Activated naive CD8-positive, alpha-beta T cell treated with anti-CD3 and anti-CD28 coated beads, Interleukin-2, amount 50 U/mL, for 24 hours (primary cell): ENCODE results near the gene STPG4.

ENCODE experiments used
- ATAC-seq: fragments of 150-1000 bp; cut with Tn5 transposase; one replicate; pipeline ENCODE4 v1.10.0; 2021
- DNase-seq: peaks from one replicate; pipeline ENCODE4 v3.0.0; 2021
- H3K27ac Mint-ChIP-seq: one replicate; pipeline ENCODE4 v1.8.0; 2021; ENCODE audit warnings: mild to moderate bottlenecking, mixed read lengths
- H3K27me3 Mint-ChIP-seq: one replicate; pipeline ENCODE4 v1.8.0; 2021; ENCODE audit warnings: mixed read lengths
- H3K36me3 Mint-ChIP-seq: one replicate; pipeline ENCODE4 v1.8.0; 2021; ENCODE audit warnings: low read depth, mixed read lengths
- H3K4me1 Mint-ChIP-seq: one replicate; pipeline ENCODE4 v1.8.0; 2021; ENCODE audit warnings: mixed read lengths
- H3K4me3 Mint-ChIP-seq: one replicate; pipeline ENCODE4 v1.8.0; 2021; ENCODE audit warnings: mild to moderate bottlenecking, moderate library complexity, mixed read lengths
- H3K9me3 Mint-ChIP-seq: one replicate; pipeline ENCODE4 v1.8.0; 2021; ENCODE audit warnings: mixed read lengths

The STPG4 gene

DNA sequence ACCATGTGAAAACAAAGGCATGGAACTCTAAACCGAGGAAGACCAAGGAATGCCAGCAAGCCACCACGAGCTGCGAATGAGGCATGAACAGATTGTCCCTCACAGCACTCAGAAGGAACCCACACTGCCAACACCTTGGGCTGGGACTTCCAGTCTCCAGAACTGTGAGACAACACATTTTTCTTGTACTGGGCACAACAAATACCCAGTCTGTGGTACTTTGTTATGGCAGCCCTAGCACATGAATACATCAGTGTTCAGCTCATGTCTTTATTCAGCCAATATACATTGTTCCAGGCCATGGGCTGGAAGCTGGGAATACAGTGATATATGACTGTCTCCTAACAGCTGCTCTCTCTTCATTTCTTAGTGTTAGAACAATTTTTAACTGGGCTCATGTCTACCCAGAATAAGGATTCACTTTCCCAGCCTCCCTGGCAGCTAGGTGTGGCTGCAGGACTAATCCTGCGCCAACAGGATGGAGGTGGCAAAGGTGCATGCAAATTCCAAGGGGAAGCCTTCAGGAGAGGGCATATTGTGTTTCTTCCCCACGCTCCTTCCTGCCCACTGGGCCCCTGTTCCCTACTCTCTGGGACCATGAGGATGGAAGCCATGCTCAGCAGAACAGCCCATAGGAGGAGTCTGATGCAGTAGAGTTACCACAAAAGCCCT, 59.6 kb downstream of the STPG4 start:
- Mint-ChIP-seq H3K27ac (no peak overlapping the region), H3K9me3 (no peaks in the 10 kb centered on the region), H3K27me3 (no peaks in the 10 kb centered on the region), H3K36me3 (no peaks in the 10 kb centered on the region), H3K4me1 (no peaks in the 10 kb centered on the region), H3K4me3 (no peak overlapping the region)
- no peak for ATAC-seq
- DNase-seq: no peak

DNA sequence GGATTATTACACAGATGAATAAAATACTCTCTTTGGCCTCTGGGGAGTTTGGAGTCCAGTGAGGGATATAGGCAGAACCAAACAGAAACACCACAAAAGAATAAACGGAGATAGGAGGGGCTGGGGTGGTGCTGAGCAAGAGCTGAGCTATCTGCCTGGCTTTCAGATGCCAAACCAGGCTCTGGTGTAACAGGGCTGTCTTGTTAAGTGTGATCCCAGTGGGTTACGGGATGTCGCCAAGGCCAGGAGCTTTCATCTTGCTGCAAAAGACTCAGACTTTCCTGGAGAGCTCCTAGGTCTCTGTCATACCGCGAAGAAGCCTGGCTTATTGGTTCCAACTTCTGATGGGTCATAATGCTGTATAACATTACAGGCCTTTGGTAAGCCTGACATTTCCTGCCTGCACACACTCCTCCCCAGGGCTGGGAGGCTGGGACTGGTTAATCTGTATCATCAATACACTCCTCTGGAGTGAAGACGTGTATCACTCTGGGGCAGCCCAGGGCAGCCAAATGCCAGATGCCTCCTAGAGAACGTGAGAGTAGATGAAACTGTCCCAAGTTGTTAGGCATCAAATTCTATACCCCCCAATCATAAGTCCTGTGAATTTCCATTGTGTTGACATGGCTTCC, 60.5 kb downstream of the STPG4 start:
- Mint-ChIP-seq H3K27me3 (no peaks in the 10 kb centered on the region), H3K4me3 (no peak overlapping the region), H3K9me3 (no peaks in the 10 kb centered on the region), H3K27ac (no peak overlapping the region), H3K36me3 (no peaks in the 10 kb centered on the region), H3K4me1 (no peaks in the 10 kb centered on the region)
- DNase-seq (no peak), ATAC-seq (no peak)

DNA sequence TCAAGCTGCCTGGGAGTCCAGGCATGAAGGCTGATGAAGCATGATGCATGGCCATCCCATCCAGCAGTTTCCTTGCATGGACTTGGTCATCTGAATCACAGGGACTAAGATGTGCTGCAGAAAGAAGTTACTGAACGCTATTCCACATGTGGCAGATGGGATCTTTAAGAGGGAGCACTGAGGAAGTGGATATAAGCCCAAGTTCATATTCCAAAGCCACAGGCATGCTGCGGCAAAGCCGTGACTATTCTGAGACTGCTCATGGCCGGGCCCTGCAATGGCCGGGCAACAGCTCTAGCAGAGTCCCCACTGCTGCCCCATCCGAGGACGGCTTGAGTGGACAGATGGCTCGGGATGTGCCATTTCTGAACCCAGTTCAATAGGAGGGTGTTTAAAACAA, 61.5 kb downstream of the STPG4 start:
- no peaks in the 10 kb centered on the region for H3K9me3 Mint-ChIP-seq
- H3K27ac Mint-ChIP-seq: no peak overlapping the region
- ATAC-seq (no peak), DNase-seq (no peak)
- H3K4me3 Mint-ChIP-seq: no peak overlapping the region
- no peaks in the 10 kb centered on the region for H3K36me3 Mint-ChIP-seq
- H3K4me1 Mint-ChIP-seq: no peaks in the 10 kb centered on the region
- H3K27me3 Mint-ChIP-seq: no peaks in the 10 kb centered on the region

DNA sequence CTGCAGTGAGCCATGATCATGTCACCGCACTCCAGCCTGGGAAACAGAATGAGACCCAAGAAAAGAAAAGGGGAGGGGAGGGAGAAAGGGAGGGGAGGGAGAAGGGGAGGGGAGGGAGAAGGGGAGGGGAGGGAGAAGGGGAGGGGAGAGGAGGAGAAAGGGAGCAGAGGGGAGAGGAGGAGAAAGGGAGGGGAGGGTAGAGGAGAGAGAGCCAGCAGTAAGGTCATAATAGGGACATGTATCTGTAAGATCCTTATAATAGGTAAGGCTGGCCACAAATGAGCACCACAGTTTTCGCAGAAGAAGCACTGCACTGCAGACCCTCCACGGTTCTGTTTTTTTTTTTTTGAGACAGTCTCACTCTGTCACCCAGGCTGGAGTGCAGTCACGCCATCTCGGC, 62.6 kb downstream of the STPG4 start:
- DNase-seq (no peak), ATAC-seq (no peak)
- H3K4me3 Mint-ChIP-seq: no peak overlapping the region
- no peak overlapping the region for H3K27ac Mint-ChIP-seq
- no peaks in the 10 kb centered on the region for H3K36me3 Mint-ChIP-seq
- no peaks in the 10 kb centered on the region for H3K4me1 Mint-ChIP-seq
- no peaks in the 10 kb centered on the region for H3K27me3 Mint-ChIP-seq
- H3K9me3 Mint-ChIP-seq: no peaks in the 10 kb centered on the region

DNA sequence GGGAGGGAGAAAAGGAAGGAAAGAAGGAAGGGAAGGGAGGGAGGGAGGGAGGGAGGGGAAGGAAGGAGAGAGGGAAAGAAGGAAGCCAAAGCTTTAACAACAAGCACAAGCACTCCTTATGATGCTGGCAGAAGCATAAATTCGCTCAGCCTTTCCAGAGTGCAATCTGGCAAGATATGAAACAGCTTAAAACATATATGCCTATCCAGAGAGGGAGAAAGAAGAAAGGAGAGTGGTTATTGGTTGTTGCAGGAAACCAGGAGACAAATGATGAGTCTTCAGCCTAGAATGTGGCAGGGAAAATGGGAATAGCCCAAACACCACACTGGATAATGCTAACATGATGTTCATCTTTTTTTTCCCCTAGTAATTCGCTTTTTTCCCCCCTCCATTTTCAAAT, 64.0 kb downstream of the STPG4 start:
- H3K4me3 Mint-ChIP-seq: no peak overlapping the region
- no peaks in the 10 kb centered on the region for H3K9me3 Mint-ChIP-seq
- DNase-seq (no peak), ATAC-seq (no peak)
- H3K36me3 Mint-ChIP-seq: no peaks in the 10 kb centered on the region
- no peaks in the 10 kb centered on the region for H3K27me3 Mint-ChIP-seq
- H3K4me1 Mint-ChIP-seq: peaks cover 5% of the 10 kb centered on the region
- H3K27ac Mint-ChIP-seq: no peak overlapping the region

DNA sequence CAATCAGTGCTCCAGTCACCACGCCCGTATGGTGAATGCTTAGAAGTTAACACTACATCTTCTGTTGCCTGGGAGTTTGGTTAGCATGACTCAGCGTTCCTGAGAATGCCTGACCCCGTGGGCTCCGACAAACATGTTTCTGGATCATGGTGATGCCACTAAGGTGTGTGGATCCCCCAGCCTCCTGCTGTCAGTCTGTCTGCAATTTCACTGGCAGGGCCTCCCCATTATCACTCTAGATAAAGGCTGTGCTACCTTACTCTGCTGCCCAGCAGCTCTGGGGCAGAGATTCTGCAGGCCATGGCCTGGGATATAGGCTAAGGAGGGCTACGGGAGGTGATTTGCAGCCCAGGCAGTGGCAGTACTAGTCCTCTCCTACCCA, 66.0 kb downstream of the STPG4 start:
- H3K27me3 Mint-ChIP-seq: no peaks in the 10 kb centered on the region
- no peak for DNase-seq
- no peaks in the 10 kb centered on the region for H3K36me3 Mint-ChIP-seq
- H3K9me3 Mint-ChIP-seq: no peaks in the 10 kb centered on the region
- H3K4me3 Mint-ChIP-seq: no peak overlapping the region
- ATAC-seq: no peak
- no peak overlapping the region for H3K27ac Mint-ChIP-seq
- peaks cover 10% of the 10 kb centered on the region for H3K4me1 Mint-ChIP-seq

DNA sequence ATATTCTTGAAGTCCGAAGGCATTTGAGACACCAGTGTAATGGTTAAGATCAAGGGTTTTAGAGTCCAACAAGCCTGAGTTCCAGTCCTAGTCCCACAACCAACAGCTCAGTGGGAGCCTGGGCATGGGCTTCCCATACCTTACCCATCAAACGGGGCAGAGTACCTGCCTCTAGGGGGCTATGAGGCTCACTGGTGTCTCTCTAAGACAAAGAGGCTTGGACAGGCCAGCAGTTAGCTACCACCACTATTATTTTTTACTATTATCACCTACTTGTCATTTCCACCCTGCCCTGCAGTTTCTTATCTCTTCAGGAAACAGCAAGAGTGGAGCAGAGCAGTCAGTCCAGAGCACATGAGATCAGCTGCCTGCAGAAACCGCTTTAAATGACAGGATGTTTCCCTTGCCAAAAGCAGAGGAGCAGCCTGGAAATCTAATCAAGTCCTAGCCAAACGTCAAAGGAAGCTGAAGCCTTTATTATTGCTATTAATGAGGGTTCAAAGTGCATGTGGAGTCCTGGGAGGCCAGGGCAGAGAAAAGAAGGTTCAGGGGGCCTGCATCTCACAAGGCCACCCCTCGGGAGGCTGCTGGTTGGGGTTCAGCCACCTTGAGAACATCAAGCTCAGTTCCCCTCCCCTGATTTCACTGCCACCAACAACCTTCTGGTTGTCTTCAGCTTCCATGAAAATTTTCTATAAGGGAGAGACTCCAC, 66.6 kb downstream of the STPG4 start:
- H3K9me3 Mint-ChIP-seq: no peaks in the 10 kb centered on the region
- H3K36me3 Mint-ChIP-seq: no peaks in the 10 kb centered on the region
- ATAC-seq: no peak
- no peak overlapping the region for H3K4me3 Mint-ChIP-seq
- no peak overlapping the region for H3K27ac Mint-ChIP-seq
- H3K4me1 Mint-ChIP-seq: peaks cover 10% of the 10 kb centered on the region
- no peaks in the 10 kb centered on the region for H3K27me3 Mint-ChIP-seq
- DNase-seq: no peak

DNA sequence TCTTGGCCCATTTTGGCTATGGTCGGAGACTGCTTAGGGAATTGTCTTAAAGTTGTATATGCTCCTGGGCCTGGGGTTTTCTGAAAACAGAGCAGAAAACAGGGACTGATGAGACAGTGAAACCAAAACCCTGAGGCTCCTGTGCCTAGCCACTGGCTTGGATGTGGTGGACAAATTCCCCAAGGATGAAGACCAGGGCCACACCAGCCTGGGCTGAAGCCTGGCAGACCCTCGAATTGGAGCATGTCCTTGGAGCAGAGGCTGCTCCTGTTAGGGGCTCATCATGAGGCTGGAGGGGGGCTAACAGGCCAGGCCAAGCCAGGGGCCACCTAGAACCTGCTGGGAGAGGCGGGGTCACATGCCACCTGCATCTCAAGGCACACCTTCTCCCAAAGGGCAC, 68.1 kb downstream of the STPG4 start:
- Mint-ChIP-seq H3K27me3 (no peaks in the 10 kb centered on the region), H3K27ac (no peak overlapping the region), H3K9me3 (no peaks in the 10 kb centered on the region), H3K36me3 (no peaks in the 10 kb centered on the region), H3K4me3 (no peak overlapping the region), H3K4me1 (peaks cover 10% of the 10 kb centered on the region)
- no peak for ATAC-seq
- no peak for DNase-seq

DNA sequence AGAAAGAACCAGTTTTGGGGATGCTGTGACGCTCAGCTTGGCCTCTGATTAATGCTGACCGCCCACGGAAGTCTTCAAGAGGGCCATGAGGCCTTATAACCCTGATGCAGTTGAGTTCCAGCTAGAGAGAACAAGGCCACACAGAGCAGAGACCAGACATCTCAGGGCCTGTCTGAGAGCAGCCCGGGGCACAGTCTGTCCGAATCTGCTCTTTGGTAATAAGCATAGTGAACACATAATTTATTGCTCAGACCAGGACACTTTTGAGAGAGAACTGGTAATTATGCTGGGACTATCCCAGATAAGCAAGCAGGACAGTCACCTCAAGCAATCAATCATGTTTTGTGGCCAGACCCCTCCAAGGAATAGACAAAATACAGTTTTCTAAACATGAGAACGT, 68.5 kb downstream of the STPG4 start:
- peak overlapping the region; percentile 64 for H3K4me3 Mint-ChIP-seq
- H3K27me3 Mint-ChIP-seq: no peaks in the 10 kb centered on the region
- ATAC-seq (no peak), DNase-seq (no peak)
- H3K4me1 Mint-ChIP-seq: peaks cover 10% of the 10 kb centered on the region
- no peaks in the 10 kb centered on the region for H3K9me3 Mint-ChIP-seq
- no peaks in the 10 kb centered on the region for H3K36me3 Mint-ChIP-seq
- no peak overlapping the region for H3K27ac Mint-ChIP-seq

DNA sequence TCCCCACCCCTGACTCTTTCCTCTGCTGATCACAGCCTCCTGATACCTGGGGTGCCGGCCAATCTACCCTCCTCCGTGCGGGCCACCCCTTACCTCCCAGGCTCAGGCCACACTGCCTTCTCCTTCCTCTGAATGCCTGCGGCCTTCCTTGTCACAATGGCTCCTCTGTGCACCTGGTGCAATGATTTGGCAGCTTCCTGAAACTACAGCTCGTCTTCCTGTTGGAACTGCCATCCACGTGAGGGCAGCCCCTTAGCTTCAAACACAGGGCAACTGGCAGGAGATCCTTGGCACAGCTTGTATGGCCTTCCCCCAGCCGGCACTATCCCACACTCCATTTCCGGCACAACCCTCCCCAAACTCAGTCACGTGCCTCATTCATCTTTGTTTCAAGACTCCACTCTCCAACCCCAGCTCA, 69.0 kb downstream of the STPG4 start:
- Mint-ChIP-seq H3K27ac (peak overlapping the region; percentile 38), H3K4me3 (peak overlapping the region; percentile 64)
- no peak for DNase-seq

DNA sequence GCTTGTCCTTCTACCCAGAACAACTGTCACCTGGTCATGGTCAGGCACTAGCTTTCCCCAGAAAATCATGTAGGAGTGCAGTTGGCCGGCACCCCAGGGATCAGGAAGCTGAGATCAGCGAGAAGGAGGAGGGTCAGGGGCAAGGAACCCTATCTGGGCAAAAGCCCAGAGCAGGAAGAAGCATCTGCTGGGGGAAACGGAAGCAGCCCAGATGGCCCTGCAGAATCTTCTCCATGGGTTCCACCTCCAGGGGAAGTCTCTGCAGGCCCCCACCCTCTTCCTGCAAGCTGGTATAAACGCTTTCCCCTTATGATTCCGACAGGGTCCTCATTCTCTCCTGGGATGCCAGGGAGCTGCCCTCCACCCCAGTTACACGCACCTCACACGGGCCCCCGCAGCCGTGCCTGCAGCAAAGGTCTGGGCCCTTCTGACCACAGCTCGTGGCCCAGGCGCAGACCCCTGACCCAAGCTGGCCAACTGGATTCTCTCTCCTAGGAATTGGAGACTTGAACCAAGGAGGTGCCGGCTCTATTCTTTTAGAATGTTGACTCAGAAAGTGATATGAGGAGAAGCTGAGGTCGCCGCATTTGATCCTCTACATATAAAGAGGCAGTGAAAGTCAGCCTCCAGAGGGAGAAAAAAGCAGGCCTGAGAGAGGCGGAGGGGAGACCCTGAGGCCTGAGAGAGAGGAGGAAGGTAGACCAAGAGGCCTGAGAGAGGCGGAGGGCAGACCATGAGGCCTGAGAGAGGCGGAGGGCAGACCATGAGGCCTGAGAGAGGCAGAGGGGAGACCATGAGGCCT, 71.0 kb downstream of the STPG4 start:
- Mint-ChIP-seq H3K9me3 (no peaks in the 10 kb centered on the region), H3K27ac (peak overlapping the region; percentile 54), H3K27me3 (no peaks in the 10 kb centered on the region), H3K36me3 (no peaks in the 10 kb centered on the region), H3K4me3 (peak overlapping the region; percentile 54), H3K4me1 (peaks cover 12% of the 10 kb centered on the region)
- ATAC-seq: no peak
- DNase-seq: no peak

More for the DNA sequence above, 69.0 kb downstream of the STPG4 start:
- H3K4me1 Mint-ChIP-seq: peaks cover 10% of the 10 kb centered on the region
- ATAC-seq: no peak
- no peaks in the 10 kb centered on the region for H3K36me3 Mint-ChIP-seq
- H3K27me3 Mint-ChIP-seq: no peaks in the 10 kb centered on the region
- H3K9me3 Mint-ChIP-seq: no peaks in the 10 kb centered on the region

DNA sequence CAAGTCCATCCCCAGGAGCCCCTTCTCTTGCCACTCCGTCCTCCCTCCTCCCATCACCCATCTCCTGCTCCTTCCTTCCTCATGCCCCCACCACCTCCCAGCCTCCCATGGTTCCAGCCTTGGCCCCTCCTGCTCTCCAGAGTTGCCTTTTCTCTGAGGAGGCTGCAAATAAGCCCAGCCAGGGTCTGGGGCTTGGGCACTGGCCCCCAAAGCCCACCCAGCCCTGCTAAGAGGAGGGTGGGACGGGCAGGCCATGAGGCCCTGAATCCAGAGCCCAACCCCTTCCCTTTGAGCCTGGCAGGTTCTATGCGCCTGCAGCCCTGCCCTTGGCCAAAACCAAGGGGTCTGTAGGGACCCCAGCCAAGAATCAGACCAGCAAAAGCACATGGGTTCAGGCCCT, 71.6 kb downstream of the STPG4 start:
- DNase-seq (no peak), ATAC-seq (no peak)
- H3K9me3 Mint-ChIP-seq: no peaks in the 10 kb centered on the region
- H3K27me3 Mint-ChIP-seq: no peaks in the 10 kb centered on the region
- no peaks in the 10 kb centered on the region for H3K36me3 Mint-ChIP-seq
- peaks cover 12% of the 10 kb centered on the region for H3K4me1 Mint-ChIP-seq
- H3K27ac Mint-ChIP-seq: no peak overlapping the region
- no peak overlapping the region for H3K4me3 Mint-ChIP-seq

DNA sequence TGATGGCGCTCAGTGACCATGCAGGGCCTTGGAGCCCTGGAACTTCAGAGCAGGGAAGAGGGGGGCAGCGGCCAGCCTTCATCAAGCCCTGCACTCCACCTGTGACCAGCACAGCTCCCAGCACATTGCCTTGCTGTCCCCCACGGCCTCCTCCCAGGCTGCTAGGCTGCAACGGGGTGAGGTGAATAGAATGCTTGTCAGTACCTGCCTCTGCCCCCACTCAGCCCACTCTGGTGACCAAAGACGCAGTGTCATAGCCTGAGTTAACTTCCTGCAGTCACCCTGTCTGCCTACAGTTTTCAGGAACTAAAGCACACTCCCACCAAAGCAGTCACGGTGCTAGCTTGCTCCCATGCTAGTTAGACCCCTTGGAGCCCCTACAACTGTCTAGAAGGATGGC, 72.1 kb downstream of the STPG4 start:
- H3K4me1 Mint-ChIP-seq: peaks cover 12% of the 10 kb centered on the region
- no peak overlapping the region for H3K27ac Mint-ChIP-seq
- DNase-seq (no peak), ATAC-seq (no peak)
- H3K36me3 Mint-ChIP-seq: no peaks in the 10 kb centered on the region
- no peak overlapping the region for H3K4me3 Mint-ChIP-seq
- no peaks in the 10 kb centered on the region for H3K27me3 Mint-ChIP-seq
- no peaks in the 10 kb centered on the region for H3K9me3 Mint-ChIP-seq

DNA sequence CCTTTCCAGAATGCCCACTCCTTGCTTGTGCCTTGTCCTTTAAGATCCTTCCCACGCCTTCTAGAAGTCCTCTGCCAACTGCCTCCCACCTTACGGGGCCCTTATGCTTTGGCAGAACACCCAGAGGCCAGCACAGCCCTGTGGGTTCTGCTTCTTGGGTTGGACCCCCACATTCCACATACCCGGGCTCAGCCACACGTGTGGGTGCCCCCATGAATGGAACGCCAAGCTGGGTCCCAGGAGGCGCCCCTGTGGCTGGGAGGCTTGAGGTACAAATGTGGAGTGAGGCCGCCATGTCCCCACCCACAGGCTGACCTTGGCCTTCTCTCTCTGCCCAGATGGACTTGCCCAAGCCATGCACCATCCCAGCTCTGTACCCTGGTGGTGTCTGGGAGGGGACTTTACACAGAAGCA, 74.2 kb downstream of the STPG4 start:
- ATAC-seq (no peak), DNase-seq (no peak)
- peaks cover 4% of the 10 kb centered on the region for H3K4me1 Mint-ChIP-seq
- no peak overlapping the region for H3K4me3 Mint-ChIP-seq
- no peaks in the 10 kb centered on the region for H3K27me3 Mint-ChIP-seq
- no peak overlapping the region for H3K27ac Mint-ChIP-seq
- H3K9me3 Mint-ChIP-seq: no peaks in the 10 kb centered on the region
- H3K36me3 Mint-ChIP-seq: no peaks in the 10 kb centered on the region
